TTC549 (cell line): ENCODE results near the gene FAM43A.
A peak's percentile ranks its signal among the peaks of the same experiment; 100 is the strongest.

ENCODE experiments used
- FAIRE-seq: peaks from 2 replicates; lab custom pipeline; 2012; peaks lifted over from hg19 to GRCh38; lab: Jason Lieb, UNC

FAM43A gene

DNA sequence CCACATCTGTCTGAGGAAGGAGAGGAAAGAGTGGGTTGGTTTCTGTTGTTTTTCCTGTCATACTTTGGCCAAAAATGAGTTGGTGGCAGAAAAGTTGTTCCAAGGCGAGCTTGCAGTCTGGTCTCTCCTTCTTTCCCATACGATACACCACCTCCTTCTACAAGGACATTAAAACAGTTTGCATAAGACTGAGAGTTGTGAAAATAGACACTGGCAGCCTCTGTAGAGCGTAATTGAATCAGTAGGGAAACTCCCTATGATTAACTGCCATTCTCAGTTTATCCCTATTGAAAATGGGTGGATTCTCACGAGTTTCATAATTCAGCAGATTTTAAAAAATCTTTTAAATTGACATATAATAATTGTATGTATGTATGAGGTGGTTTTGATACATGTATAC, 10.0 kb upstream of the FAM43A start:
- FAIRE-seq = no peak

GRCh38 chr3:194676471-194676870, 9.2 kb upstream of the FAM43A start:
- no peak for FAIRE-seq

GRCh38 chr3:194680888-194681615, 4.6 kb upstream of the FAM43A start:
- no peak for FAIRE-seq

GRCh38 chr3:194682189-194682693, 3.4 kb upstream of the FAM43A start:
- FAIRE-seq = no peak

DNA sequence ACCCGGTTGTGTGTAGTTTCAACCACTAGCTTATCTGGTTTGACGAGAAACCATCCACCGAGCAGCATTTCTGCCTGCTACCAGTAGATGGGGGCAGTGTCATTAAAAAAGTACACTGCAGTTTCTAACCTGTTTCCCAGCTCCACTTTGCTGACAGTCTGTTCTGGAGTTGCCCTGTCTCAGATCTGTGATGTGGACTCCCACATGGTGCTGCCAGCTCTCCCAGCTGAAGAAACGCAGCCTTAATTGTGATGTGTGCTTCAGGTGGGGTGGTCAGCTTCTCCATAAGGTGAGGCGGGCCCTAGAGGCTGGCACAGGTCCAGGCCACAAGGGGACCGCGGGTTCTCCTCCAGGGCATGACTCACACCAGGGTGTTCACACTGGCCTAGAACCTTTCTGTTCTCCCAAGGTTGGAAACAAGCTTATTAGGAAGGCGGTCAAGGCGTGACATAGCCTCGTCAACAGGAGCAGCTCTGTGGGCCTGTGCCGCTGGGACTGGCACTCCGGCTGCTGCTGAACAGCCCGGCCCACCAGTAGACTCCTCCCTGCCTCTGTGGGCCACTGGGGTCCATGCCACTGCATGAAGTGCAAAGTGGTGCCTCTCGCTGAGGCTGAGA, 2.9 kb upstream of the FAM43A start:
- FAIRE-seq = peak; percentile 77

DNA sequence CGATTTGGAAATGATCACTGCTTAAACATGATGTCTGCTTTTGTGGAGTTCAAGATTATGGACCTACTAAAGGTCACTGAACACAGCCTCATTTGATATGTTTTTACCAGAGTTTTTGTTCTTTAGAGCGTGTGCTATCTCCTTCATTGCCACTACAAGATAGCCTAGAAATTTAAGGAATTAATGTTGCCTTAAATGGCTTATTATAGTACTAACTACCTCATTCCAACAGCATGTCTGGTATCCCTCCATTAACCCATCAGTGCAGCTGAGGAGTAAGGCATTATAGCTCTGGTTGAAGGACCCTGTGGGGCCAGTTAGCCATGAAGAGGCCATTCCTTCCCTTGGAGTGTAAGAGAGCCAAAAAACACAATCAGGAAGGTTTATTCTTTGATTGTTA, 2.3 kb upstream of the FAM43A start:
- no peak for FAIRE-seq

- FAIRE-seq = no peak
Measured at GRCh38 chr3:194685065-194685717, 492 bp upstream of the FAM43A start.

- FAIRE-seq = no peak
Measured at GRCh38 chr3:194686414-194686815, 732 bp downstream of the FAM43A start.

GRCh38 chr3:194686816-194687637, 1.3 kb downstream of the FAM43A start:
- no peak for FAIRE-seq

GRCh38 chr3:194687638-194688199, 2.0 kb downstream of the FAM43A start:
- no peak for FAIRE-seq

DNA sequence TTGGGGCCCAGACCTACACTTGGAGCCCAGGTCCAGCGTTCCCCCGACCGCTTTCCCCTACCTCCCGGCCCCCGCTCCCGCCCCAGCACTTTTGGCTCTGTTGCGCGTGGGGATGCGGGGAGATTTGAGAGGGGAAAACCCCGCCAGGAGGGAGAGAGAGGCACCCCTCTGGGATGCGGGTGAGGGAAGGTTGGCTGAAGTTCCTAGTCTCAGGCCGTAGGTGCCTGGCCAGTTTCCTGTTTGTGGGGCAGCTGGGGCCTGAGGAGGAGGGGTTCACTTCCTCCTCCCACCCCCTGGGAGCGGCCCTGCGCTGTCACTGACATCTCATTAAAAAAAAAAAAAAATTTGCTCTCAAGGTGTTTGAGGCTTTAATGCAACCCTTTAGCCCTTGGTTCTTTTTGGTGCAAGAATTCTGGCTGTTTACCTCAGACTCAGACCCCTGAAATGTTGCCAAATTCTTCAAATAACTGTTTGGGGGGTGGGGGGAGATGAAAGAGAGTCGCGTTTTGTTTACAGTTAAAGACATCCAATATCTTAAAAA, 2.6 kb downstream of the FAM43A start:
- no peak for FAIRE-seq

GRCh38 chr3:194688946-194689345, 3.3 kb downstream of the FAM43A start:
- FAIRE-seq = no peak

GRCh38 chr3:194689493-194689944, 3.8 kb downstream of the FAM43A start:
- FAIRE-seq = no peak

- no peak for FAIRE-seq
Measured at GRCh38 chr3:194690501-194691372, 5.1 kb downstream of the FAM43A start.

DNA sequence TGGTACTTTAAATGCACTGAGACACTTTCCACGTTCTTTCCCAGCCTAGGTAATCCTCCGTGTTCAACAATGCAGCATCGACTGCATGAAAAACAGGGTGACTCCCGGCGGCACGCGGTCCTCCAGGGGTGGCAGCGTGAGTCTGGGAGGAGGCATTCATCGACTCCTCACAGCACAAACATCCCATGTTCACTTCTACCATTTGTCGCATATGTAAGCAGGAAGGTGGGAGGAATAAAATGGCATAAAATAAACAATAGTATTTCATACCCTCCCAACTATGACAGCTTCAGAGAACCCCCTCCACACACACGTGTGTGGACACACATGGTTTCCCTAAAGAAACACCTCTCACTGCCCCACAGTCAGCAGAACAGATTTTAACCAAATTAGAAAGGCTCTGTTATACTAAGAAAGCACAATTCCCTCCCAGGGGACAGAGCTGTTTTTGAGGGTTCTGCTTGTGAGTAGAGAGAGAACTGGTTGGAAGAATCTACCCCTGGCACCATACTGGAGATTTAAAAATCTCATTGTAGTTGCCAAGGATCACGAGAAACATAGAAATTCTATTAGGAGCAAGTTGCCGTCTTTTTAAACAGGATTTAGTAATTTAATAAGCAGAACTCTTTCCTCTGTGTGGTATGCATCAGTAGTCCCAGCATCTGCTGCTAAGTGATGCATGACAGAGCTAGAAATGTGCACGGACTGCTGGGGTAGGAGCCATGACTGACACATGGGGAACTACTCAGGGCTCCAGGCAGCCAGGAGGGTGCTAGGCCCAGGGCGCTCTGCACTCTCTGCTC, 6.0 kb downstream of the FAM43A start:
- FAIRE-seq = no peak

GRCh38 chr3:194696702-194697101, 11.0 kb downstream of the FAM43A start:
- FAIRE-seq = no peak

GRCh38 chr3:194702545-194702944, 16.9 kb downstream of the FAM43A start:
- no peak for FAIRE-seq

- no peak for FAIRE-seq
Measured at GRCh38 chr3:194705227-194705626, 19.5 kb downstream of the FAM43A start.

DNA sequence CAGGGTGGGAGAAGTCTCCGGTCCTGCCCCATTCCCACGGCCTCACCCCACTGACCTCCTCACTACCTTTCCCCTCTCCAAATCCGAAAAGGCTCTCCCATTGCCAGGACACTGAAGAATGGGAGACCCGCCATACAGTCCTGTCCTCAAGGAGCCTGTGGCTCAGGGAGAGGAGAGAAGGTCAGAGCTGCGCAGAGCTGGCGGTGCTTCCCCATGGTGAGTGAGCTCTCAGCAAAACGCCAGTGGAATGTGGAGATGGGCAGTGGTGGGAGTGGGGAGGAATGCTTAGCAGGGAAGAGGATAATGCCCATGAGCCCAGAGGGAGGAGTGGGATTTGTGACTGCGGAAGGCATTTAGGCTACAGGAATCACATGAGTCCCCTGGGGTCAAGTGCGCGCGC, 20.1 kb downstream of the FAM43A start:
- no peak for FAIRE-seq

GRCh38 chr3:194707147-194707540, 21.5 kb downstream of the FAM43A start:
- no peak for FAIRE-seq
